ENCODE data around the gene POLRMT. TPM values are rescaled to one million over a fixed set of nuclear protein-coding genes. Genes with fewer than 3 reads are reported as not detected.

The POLRMT gene
- total RNA-seq, 1 experiment from 2014 or later: 40.9 TPM

DNA sequence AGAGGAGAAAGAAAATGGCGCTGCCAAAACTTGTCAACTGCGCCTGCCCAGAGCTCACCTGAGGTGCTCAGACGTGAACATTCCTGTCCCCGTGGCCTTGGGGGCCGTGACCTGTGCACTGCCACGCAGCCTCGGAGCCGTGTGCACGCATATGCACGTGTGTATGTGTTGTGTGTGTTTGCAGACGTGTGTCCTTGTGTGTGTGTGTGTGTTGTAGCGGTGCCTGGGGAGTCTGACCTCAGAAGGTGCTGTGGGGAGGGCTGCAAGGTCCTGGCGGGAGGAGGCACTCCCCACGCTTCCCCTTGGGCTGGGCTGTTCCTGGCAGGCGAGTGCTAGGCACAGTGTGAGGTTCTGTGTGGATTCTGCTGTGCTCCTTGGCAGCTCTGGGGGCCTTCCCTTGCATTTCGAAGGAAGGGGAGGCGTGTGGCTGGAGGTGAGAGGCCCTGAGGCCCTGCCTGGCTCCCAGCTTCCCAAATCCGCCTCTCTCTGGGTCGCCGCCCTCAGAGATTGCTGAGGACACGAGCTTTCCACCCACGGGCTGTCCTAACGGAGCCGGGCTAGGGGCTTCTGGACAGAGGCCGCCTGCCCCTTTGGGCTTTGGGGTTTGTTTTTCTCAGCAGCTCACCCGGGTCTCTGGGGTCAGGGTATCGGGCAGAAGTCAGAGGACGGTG, 56.4 kb downstream of the POLRMT start:
- ChIA-PET POLR2A (interaction anchor here (0.6 to 7.7 kb wide), 15 partner anchors 8 to 175 kb away, joined by 3 to 110 read pairs (median 5); partner anchors contain the start of genes CDC34, POLRMT, RNF126 and TPGS1), CTCF (interaction anchor here (0.6 to 1.7 kb wide), 3 partner anchors 11 to 617 kb away, joined by 3 to 7 read pairs (median 4); no protein-coding TSS in a partner anchor)
- Mint-ChIP-seq H3K36me3 (ENCODE audit: insufficient read depth, unreplicated experiment) (peaks cover 36% of the 10 kb centered on the region), H3K4me3 (ENCODE audit: unreplicated experiment) (peak overlapping the region; percentile 85), H3K4me1 (ENCODE audit: insufficient read depth, unreplicated experiment) (peaks cover 17% of the 10 kb centered on the region), H3K27me3 (ENCODE audit: insufficient read depth, unreplicated experiment) (no peaks in the 10 kb centered on the region), H3K27ac (ENCODE audit: low read depth, unreplicated experiment) (peak overlapping the region; percentile 79), H3K9me3 (ENCODE audit: unreplicated experiment) (no peaks in the 10 kb centered on the region)
- no peak for DNase-seq (ENCODE audit: unreplicated experiment)
- TF ChIP-seq, protein P1, sequence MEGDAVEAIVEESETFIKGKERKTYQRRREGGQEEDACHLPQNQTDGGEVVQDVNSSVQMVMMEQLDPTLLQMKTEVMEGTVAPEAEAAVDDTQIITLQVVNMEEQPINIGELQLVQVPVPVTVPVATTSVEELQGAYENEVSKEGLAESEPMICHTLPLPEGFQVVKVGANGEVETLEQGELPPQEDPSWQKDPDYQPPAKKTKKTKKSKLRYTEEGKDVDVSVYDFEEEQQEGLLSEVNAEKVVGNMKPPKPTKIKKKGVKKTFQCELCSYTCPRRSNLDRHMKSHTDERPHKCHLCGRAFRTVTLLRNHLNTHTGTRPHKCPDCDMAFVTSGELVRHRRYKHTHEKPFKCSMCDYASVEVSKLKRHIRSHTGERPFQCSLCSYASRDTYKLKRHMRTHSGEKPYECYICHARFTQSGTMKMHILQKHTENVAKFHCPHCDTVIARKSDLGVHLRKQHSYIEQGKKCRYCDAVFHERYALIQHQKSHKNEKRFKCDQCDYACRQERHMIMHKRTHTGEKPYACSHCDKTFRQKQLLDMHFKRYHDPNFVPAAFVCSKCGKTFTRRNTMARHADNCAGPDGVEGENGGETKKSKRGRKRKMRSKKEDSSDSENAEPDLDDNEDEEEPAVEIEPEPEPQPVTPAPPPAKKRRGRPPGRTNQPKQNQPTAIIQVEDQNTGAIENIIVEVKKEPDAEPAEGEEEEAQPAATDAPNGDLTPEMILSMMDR (IDR thresholded peaks at IDR 0.05; ENCODE audit: unreplicated experiment): no peak
- BruUV-seq (replicated peaks): no TSS peak
- intact Hi-C loops (cut with micrococcal nuclease): no loop called here

DNA sequence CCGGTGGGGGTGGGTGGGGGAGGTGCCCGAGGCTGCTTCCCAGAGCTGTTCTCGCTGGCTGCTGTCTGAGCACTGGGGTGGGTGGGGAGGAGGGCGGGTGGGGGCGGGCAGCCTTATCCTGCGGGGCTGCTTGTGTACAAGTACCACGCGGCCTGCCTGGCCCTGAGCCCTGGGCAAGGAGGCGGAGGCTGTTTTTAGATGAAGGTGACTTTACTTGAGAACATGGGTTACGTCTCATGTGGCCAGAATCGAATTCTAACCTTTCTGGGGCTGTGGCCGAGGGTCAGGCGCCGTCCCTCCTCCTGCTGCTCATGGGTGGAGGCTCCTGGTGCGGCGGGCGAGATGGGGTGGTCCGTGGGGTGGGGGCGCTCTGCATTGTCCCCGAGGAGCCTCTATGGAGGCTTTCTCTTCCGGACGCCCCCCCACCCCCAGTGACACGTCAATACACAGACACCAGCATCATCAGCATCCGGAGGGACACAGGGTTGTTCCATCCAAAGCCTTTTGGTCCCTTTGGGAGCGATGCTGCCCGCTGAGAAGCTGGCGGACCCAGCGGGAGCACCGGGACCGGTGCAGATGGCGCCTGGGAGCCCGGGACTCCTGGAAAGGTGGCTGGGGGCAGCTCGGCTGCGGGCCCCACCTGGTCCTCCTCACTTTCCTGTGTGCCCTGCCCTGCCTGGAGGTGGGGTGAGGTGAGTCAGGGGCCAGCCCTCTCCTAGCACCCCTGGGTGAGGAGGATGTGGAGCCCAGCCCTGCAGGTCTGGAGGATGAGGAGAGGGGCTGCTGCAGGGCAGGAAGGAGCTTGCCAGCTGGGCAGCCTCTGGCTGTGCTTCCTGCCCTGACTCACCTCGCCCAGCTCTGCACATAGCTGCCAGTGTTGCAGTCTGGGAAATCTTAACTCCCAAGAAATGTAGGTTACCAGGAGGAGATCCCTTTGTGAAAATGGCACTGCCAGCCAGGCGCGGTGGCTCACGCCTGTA, 57.5 kb downstream of the POLRMT start:
- POLR2A ChIA-PET: interaction anchor here (0.6 to 7.7 kb wide), 19 partner anchors 9 to 698 kb away, joined by 3 to 110 read pairs (median 4); partner anchors contain the start of genes CDC34, POLRMT, RNF126 and RNU6-2
- TF ChIP-seq, protein P1 (IDR thresholded peaks at IDR 0.05; ENCODE audit: unreplicated experiment): no peak
- no peaks in the 10 kb centered on the region for H3K27me3 Mint-ChIP-seq (ENCODE audit: insufficient read depth, unreplicated experiment)
- intact Hi-C loops (cut with micrococcal nuclease): no loop called here
- peaks cover 23% of the 10 kb centered on the region for H3K4me1 Mint-ChIP-seq (ENCODE audit: insufficient read depth, unreplicated experiment)
- peak; percentile 86 for DNase-seq (ENCODE audit: unreplicated experiment)
- CTCF ChIA-PET: interaction anchor here (0.6 to 1.7 kb wide), 4 partner anchors 12 to 618 kb away, joined by 3 to 7 read pairs (median 4); no protein-coding TSS in a partner anchor
- H3K9me3 Mint-ChIP-seq (ENCODE audit: unreplicated experiment): no peaks in the 10 kb centered on the region
- H3K27ac Mint-ChIP-seq (ENCODE audit: low read depth, unreplicated experiment): peak overlapping the region; percentile 79
- BruUV-seq (replicated peaks): no TSS peak
- peaks cover 36% of the 10 kb centered on the region for H3K36me3 Mint-ChIP-seq (ENCODE audit: insufficient read depth, unreplicated experiment)
- H3K4me3 Mint-ChIP-seq (ENCODE audit: unreplicated experiment): peak overlapping the region; percentile 85

DNA sequence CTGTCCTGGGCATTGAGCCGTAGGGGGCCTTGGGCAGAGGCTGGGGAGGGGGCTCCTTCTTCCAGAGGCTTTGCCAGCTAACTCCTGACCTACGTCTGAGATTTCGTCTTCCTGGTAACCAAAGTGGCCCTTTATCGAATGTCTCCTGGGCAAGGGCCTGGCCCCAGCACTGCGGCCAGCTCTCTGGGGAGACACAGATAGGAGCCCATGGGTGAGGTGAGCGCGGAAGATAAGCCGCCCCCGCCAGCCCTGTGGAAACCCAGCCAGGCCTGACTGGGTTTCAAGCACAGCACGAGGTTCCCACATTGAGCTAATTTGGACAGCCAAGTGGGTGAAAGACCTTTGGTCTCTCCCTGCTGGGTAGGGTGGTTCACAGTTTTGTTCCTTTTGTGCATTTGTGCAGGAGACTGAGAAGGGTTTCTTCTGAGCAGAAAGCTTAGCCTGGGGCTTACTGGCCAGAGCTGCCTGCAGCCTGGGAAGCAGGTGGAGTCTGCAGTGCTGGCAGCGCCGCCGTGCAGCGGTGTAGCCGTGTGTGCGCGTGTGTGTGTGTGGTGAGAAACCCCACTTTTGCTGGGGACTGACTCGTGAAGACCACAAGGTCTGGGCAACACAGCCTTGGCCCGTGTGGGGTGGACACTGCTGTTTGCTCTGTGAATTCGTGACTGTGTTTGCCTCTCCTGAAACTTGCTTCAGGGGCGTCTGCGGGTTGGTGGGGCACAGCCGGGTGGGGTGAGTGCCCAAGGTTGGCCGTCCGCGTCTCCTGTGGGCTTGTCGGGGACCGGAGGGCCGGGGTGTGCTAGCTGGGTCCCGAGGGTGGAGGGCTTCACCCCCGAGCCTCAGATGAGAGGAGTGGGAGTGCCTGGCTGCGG, 58.4 kb downstream of the POLRMT start:
- Mint-ChIP-seq H3K9me3 (ENCODE audit: unreplicated experiment) (no peaks in the 10 kb centered on the region), H3K27me3 (ENCODE audit: insufficient read depth, unreplicated experiment) (no peaks in the 10 kb centered on the region), H3K27ac (ENCODE audit: low read depth, unreplicated experiment) (peak overlapping the region; percentile 79), H3K4me3 (ENCODE audit: unreplicated experiment) (peak overlapping the region; percentile 85), H3K36me3 (ENCODE audit: insufficient read depth, unreplicated experiment) (peaks cover 27% of the 10 kb centered on the region), H3K4me1 (ENCODE audit: insufficient read depth, unreplicated experiment) (peaks cover 23% of the 10 kb centered on the region)
- ChIA-PET POLR2A (interaction anchor here (0.6 to 7.7 kb wide), 12 partner anchors 12 to 699 kb away, joined by 3 to 110 read pairs (median 4); partner anchors contain the start of genes CDC34, POLRMT, RNF126 and RNU6-2), CTCF (interaction anchor here (0.6 to 1.0 kb wide), 2 partner anchors 10 to 43 kb away, joined by 3 to 6 read pairs; no protein-coding TSS in a partner anchor)
- DNase-seq (ENCODE audit: unreplicated experiment): peak; percentile 59
- BruUV-seq (replicated peaks): no TSS peak
- intact Hi-C loops (cut with micrococcal nuclease): no loop called here
- TF ChIP-seq, protein P1 (IDR thresholded peaks at IDR 0.05; ENCODE audit: unreplicated experiment): no peak
